Activated CD4-positive, alpha-beta T cell treated with anti-CD3 and anti-CD28 coated beads for 36 hours (primary cell): ENCODE results near the gene EGR2. TPM values are rescaled to one million over a fixed set of nuclear protein-coding genes. Genes with fewer than 3 reads are reported as not detected.

Experiments
- ATAC-seq: fragments of 200-7000 bp; cut with Tn5 transposase; one replicate; pipeline ENCODE4 v1.10.0; 2021; ENCODE audit warnings: mild to moderate bottlenecking, moderate library complexity
- CTCF ChIA-PET: fragments of 350-600 bp; sonication (Branson Sonifier 250); formaldehyde crosslinking; loops from one replicate; lab custom pipeline; 2021; ENCODE audit warnings: antibody characterized with exemption; lab: Charles Lee
- POLR2A ChIA-PET: fragments of 350-600 bp; sonication (Branson Sonifier 250); formaldehyde crosslinking; loops from one replicate; lab custom pipeline; 2021; ENCODE audit warnings: antibody characterized with exemption, inconsistent platforms; lab: Charles Lee
- DNase-seq: peaks from one replicate; pipeline ENCODE4 v3.0.0-alpha.2; 2020
- H3K27ac Mint-ChIP-seq: one replicate; pipeline ENCODE4 v1.8.0; 2021; ENCODE audit warnings: mixed read lengths
- H3K27me3 Mint-ChIP-seq: one replicate; pipeline ENCODE4 v1.8.0; 2021; ENCODE audit warnings: mixed read lengths
- H3K36me3 Mint-ChIP-seq: one replicate; pipeline ENCODE4 v1.8.0; 2021; ENCODE audit warnings: low read depth, mixed read lengths
- H3K4me1 Mint-ChIP-seq: one replicate; pipeline ENCODE4 v1.8.0; 2021; ENCODE audit warnings: mixed read lengths
- H3K4me3 Mint-ChIP-seq: one replicate; pipeline ENCODE4 v1.8.0; 2021; ENCODE audit warnings: mild to moderate bottlenecking, moderate library complexity, mixed read lengths
- H3K9me3 Mint-ChIP-seq: one replicate; pipeline ENCODE4 v1.8.0; 2021; ENCODE audit warnings: low read depth, mixed read lengths
- intact Hi-C, 2 experiments: fragments of 100-400 bp; cut with DNase I in 1 of 2; cut with micrococcal nuclease in 1 of 2; formaldehyde crosslinking; loops; one replicate each; pipeline versions ENCODE4 v1.14.2 to v1.15.1; 2022 to 2024; cut with DNase I, micrococcal nuclease
- total RNA-seq, 2 experiments: library from RNA; stranded (reverse); gene quantifications; one replicate each; pipeline ENCODE4 v1.2.3, GENCODE V29; 2021

EGR2 gene
- 10 to 100 TPM; 46.0 to 53.9 TPM for total RNA-seq

GRCh38 chr10:62816331-62817120 is at the start of gene EGR2:
TSS of gene EGR2 (minus strand) at chr10:62816366. CDS start at chr10:62816029, 337 bp downstream.
- peaks cover 46% of the 10 kb centered on the region for H3K4me1 Mint-ChIP-seq
- peak; percentile 77 for ATAC-seq

GRCh38 chr10:62862447-62862846 is 46.3 kb upstream of the EGR2 start:
- intact Hi-C loops, result no loop called here
- Mint-ChIP-seq H3K9me3 (no peaks in the 10 kb centered on the region), H3K4me3 (no peak overlapping the region), H3K27ac (no peak overlapping the region), H3K4me1 (peaks cover 30% of the 10 kb centered on the region), H3K27me3 (peaks cover 13% of the 10 kb centered on the region), H3K36me3 (no peaks in the 10 kb centered on the region)
- CTCF ChIA-PET, result no interaction called here
- POLR2A ChIA-PET, result no interaction called here
- no peak for DNase-seq
- no peak for ATAC-seq

More at GRCh38 chr10:62816331-62817120, at the start of gene EGR2:
- Mint-ChIP-seq H3K9me3 (no peaks in the 10 kb centered on the region), H3K4me3 (peak within 1 kb of the TSS; percentile 99), H3K27ac (peak within 1 kb of the TSS; percentile 99), H3K27me3 (peaks cover 19% of the 10 kb centered on the region), H3K36me3 (peaks cover 46% of the 10 kb centered on the region)
- peak; percentile 96 for DNase-seq
- ChIA-PET POLR2A (interaction anchor here (0.6 to 2.5 kb wide), 13 partner anchors 10 to 317 kb away, joined by 3 to 17 read pairs (median 6); partner anchors contain the start of genes ADO and NRBF2), CTCF (interaction anchor here (0.5 to 4.2 kb wide), 30 partner anchors 9 to 828 kb away, joined by 3 to 51 read pairs (median 3); partner anchors contain the start of gene NRBF2)
- intact Hi-C loops, result loop anchor here (1.0 to 10.0 kb wide), 22 partner anchors 11 to 914 kb away; partner anchors contain the start of genes NRBF2 (in 2 of the 2), ADO (in 1 of the 2) and REEP3 (in 1 of the 2)

DNA sequence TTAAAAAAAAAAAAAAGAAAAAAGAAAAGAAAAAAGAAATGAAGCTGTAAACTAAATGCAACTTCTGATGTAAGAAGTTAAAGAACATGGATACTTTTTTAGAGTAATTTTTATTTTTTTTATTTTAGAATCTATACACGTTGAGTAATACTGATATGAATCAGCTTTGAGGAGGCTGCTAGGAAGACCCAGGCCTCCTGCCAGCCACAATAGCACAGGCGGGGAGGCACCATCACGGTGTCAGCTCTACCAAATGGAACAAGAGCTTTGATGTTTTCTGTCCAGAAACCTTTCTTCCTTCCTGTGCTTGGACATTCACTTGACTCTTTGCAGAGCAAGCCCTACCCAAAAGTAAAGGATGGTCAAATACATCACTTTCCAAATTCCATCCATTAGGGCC is 45.3 kb upstream of the EGR2 start:
- Mint-ChIP-seq H3K27ac (no peak overlapping the region), H3K36me3 (no peaks in the 10 kb centered on the region), H3K4me1 (peaks cover 39% of the 10 kb centered on the region), H3K4me3 (no peak overlapping the region), H3K9me3 (no peaks in the 10 kb centered on the region), H3K27me3 (peaks cover 13% of the 10 kb centered on the region)
- ATAC-seq (no peak), DNase-seq (peak; percentile 41)
- CTCF ChIA-PET, result no interaction called here
- POLR2A ChIA-PET, result interaction anchor here (0.6 to 0.7 kb wide), 3 partner anchors 33 to 130 kb away, joined by 3 read pairs; no protein-coding TSS in a partner anchor
- intact Hi-C loops, result no loop called here

GRCh38 chr10:62860946-62861345 is 44.8 kb upstream of the EGR2 start:
- Mint-ChIP-seq H3K4me3 (no peak overlapping the region), H3K27me3 (peaks cover 11% of the 10 kb centered on the region), H3K4me1 (peaks cover 45% of the 10 kb centered on the region), H3K9me3 (no peaks in the 10 kb centered on the region), H3K36me3 (no peaks in the 10 kb centered on the region), H3K27ac (peak overlapping the region; percentile 15)
- ChIA-PET CTCF (no interaction called here), POLR2A (no interaction called here)
- ATAC-seq (no peak), DNase-seq (no peak)
- intact Hi-C loops, result no loop called here

- Mint-ChIP-seq H3K9me3 (no peaks in the 10 kb centered on the region), H3K36me3 (no peaks in the 10 kb centered on the region), H3K4me3 (no peak overlapping the region), H3K27ac (no peak overlapping the region), H3K4me1 (peaks cover 60% of the 10 kb centered on the region), H3K27me3 (peaks cover 13% of the 10 kb centered on the region)
- ChIA-PET CTCF (no interaction called here), POLR2A (no interaction called here)
- ATAC-seq (no peak), DNase-seq (no peak)
- intact Hi-C loops, result loop anchor here in 1 of 2 experiments (10.0 kb wide), 2 partner anchors 226 to 296 kb away; no protein-coding TSS in a partner anchor
Measured at GRCh38 chr10:62858364-62858763, 42.2 kb upstream of the EGR2 start.

- intact Hi-C loops, result loop anchor here (1.0 to 10.0 kb wide), 13 partner anchors 15 to 851 kb away; partner anchors contain the start of gene EGR2 (in 2 of the 2)
- no peaks in the 10 kb centered on the region for H3K36me3 Mint-ChIP-seq
- peaks cover 62% of the 10 kb centered on the region for H3K4me1 Mint-ChIP-seq
- peak; percentile 50 for ATAC-seq
- ChIA-PET POLR2A (interaction anchor here (1.2 kb wide), 1 partner anchor 139 kb away, joined by 3 read pairs; no protein-coding TSS in a partner anchor), CTCF (interaction anchor here (0.7 to 1.3 kb wide), 4 partner anchors 14 to 261 kb away, joined by 3 to 5 read pairs (median 3); no protein-coding TSS in a partner anchor)
- H3K27ac Mint-ChIP-seq, result peak overlapping the region; percentile 65
- no peaks in the 10 kb centered on the region for H3K9me3 Mint-ChIP-seq
- H3K4me3 Mint-ChIP-seq, result no peak overlapping the region
- no peak for DNase-seq
- H3K27me3 Mint-ChIP-seq, result peaks cover 16% of the 10 kb centered on the region
Measured at GRCh38 chr10:62856021-62856420, 39.9 kb upstream of the EGR2 start.

GRCh38 chr10:62853710-62854109 is 37.5 kb upstream of the EGR2 start:
- DNase-seq, result peak; percentile 75
- Mint-ChIP-seq H3K27ac (peak overlapping the region; percentile 62), H3K4me1 (peaks cover 59% of the 10 kb centered on the region), H3K4me3 (peak overlapping the region; percentile 9), H3K9me3 (peaks cover 3% of the 10 kb centered on the region), H3K27me3 (peaks cover 16% of the 10 kb centered on the region), H3K36me3 (no peaks in the 10 kb centered on the region)
- ATAC-seq, result peak; percentile 49
- POLR2A ChIA-PET, result interaction anchor here (0.7 to 1.8 kb wide), 4 partner anchors 35 to 804 kb away, joined by 3 to 6 read pairs (median 4); partner anchors contain the start of gene EGR2
- CTCF ChIA-PET, result interaction anchor here (0.7 to 3.5 kb wide), 6 partner anchors 35 to 303 kb away, joined by 3 to 11 read pairs (median 3); partner anchors contain the start of gene EGR2
- intact Hi-C loops, result loop anchor here (1.0 to 10.0 kb wide), 11 partner anchors 35 to 426 kb away; partner anchors contain the start of gene NRBF2 (in 1 of the 2)

DNA sequence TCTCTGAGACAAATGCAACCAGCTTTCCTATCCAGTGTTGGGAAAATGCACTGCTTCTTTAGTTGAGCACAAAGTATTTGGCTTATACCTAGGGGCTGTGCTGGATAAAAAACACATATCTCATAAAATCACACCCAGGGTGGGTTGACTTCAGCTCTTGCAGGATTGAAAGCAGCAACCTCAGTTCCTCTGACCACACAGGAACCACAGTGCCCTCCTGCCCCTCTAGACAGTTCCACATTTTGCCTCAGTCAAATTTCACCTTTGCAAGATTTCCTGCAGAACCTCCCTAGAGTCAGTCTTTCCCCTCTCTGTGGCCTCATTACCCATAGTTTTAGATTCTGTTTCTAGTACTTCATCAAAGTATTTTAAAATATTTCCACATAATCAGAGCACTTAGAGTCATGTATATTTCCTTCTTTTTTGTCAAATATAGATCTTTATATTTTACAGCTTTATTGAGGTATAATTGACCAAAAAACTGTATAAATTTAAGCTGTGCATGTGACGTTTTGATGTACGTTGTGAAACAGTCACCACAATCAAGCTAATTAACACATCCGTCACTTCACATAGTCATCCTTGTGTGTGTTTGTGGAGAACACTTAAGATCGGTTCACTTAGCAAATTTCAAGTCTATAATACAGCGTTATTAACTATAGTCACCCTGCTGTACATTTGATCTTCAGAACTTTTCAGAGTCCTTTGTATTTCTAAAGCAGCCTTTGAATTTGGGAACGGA is 37.0 kb upstream of the EGR2 start:
- intact Hi-C loops, result loop anchor here (1.0 to 10.0 kb wide), 10 partner anchors 35 to 426 kb away; no protein-coding TSS in a partner anchor
- CTCF ChIA-PET, result interaction anchor here (0.8 to 3.5 kb wide), 10 partner anchors 16 to 305 kb away, joined by 3 to 11 read pairs (median 4); partner anchors contain the start of gene EGR2
- no peak overlapping the region for H3K4me3 Mint-ChIP-seq

GRCh38 chr10:62851442-62851841 is 35.3 kb upstream of the EGR2 start:
- Mint-ChIP-seq H3K9me3 (peaks cover 21% of the 10 kb centered on the region), H3K36me3 (peaks cover 8% of the 10 kb centered on the region), H3K4me3 (no peak overlapping the region), H3K27ac (no peak overlapping the region), H3K27me3 (peaks cover 20% of the 10 kb centered on the region), H3K4me1 (peaks cover 47% of the 10 kb centered on the region)
- DNase-seq (peak; percentile 51), ATAC-seq (no peak)
- ChIA-PET CTCF (interaction anchor here (0.7 to 3.5 kb wide), 8 partner anchors 8 to 306 kb away, joined by 3 to 11 read pairs (median 4); no protein-coding TSS in a partner anchor), POLR2A (interaction anchor here (0.7 to 1.0 kb wide), 2 partner anchors 40 to 61 kb away, joined by 3 read pairs; no protein-coding TSS in a partner anchor)
- intact Hi-C loops, result loop anchor here (1.0 to 10.0 kb wide), 5 partner anchors 216 to 424 kb away; no protein-coding TSS in a partner anchor

More for the DNA sequence above, 37.0 kb upstream of the EGR2 start:
- DNase-seq, result peak; percentile 68
- Mint-ChIP-seq H3K4me1 (peaks cover 59% of the 10 kb centered on the region), H3K27me3 (peaks cover 18% of the 10 kb centered on the region), H3K9me3 (peaks cover 9% of the 10 kb centered on the region), H3K36me3 (no peaks in the 10 kb centered on the region), H3K27ac (peak overlapping the region; percentile 62)
- peak; percentile 35 for ATAC-seq
- POLR2A ChIA-PET, result interaction anchor here (1.3 to 1.8 kb wide), 3 partner anchors 34 to 803 kb away, joined by 3 to 6 read pairs (median 4); partner anchors contain the start of gene EGR2

DNA sequence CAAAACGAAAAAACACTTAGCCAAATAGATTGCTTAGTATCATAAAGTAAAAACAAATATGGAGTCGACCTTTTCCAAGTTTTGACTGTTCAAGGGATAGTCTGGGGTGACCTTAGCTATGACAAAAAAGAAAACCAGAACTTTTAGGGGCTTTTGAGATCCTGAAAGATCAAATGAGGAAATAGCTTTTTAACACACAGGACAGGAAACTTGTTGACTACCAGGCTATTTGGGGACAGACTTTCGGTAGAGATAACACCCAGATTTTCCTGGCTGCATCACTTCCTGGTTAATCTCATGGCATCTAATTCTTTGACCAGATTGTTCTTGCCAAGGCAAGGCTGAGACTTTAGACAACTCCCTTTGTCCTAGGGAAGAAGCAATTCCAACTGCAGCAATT is 34.5 kb upstream of the EGR2 start:
- H3K27me3 Mint-ChIP-seq, result peaks cover 20% of the 10 kb centered on the region
- ATAC-seq, result no peak
- intact Hi-C loops, result loop anchor here (1.0 to 10.0 kb wide), 5 partner anchors 217 to 423 kb away; no protein-coding TSS in a partner anchor
- peaks cover 10% of the 10 kb centered on the region for H3K36me3 Mint-ChIP-seq
- peaks cover 39% of the 10 kb centered on the region for H3K4me1 Mint-ChIP-seq
- H3K27ac Mint-ChIP-seq, result no peak overlapping the region
- DNase-seq, result no peak
- H3K4me3 Mint-ChIP-seq, result no peak overlapping the region
- ChIA-PET CTCF (interaction anchor here (0.6 to 1.2 kb wide), 3 partner anchors 17 to 250 kb away, joined by 3 to 6 read pairs (median 3); no protein-coding TSS in a partner anchor), POLR2A (interaction anchor here (0.7 kb wide), 1 partner anchor 24 kb away, joined by 3 read pairs; no protein-coding TSS in a partner anchor)
- peaks cover 22% of the 10 kb centered on the region for H3K9me3 Mint-ChIP-seq
